ENCODE results near the gene NBPF1.
A peak's percentile ranks its signal among the peaks of the same experiment; 100 is the strongest.

- no peak for TF ChIP-seq SP1 (IDR thresholded peaks at IDR 0.05; ENCODE audit: low read depth)
- TF ChIP-seq MAX (IDR thresholded peaks at IDR 0.05), result no peak
- TF ChIP-seq CTCF (IDR thresholded peaks at IDR 0.05 in 2 of 3, conservative IDR thresholded peaks at IDR 0.05 in 1 of 3; ENCODE audit: borderline replicate concordance in 1 of 3, insufficient read depth in 1 of 3, low read depth in 2 of 3, low read length in 2 of 3), result 0 out of 6 replicates have a peak, but pooled peaks of 1 of the 3 experiments have one; percentile 0
- no peak for TF ChIP-seq EZH2phosphoT487 (IDR thresholded peaks at IDR 0.05; ENCODE audit: borderline replicate concordance)
- no peak for TF ChIP-seq SIN3A (IDR thresholded peaks at IDR 0.05; ENCODE audit: low read depth)
- TF ChIP-seq CEBPB (IDR thresholded peaks at IDR 0.05; ENCODE audit: low read depth), result no peak
- no peak for TF ChIP-seq POLR2A (IDR thresholded peaks at IDR 0.05; ENCODE audit: borderline replicate concordance, extremely low read depth, insufficient read depth, insufficient read length)
- no peak for TF ChIP-seq POLR2AphosphoS5 (IDR thresholded peaks at IDR 0.05; ENCODE audit: low read depth, low read length)
- TF ChIP-seq REST (IDR thresholded peaks at IDR 0.05; ENCODE audit: low read depth), result no peak
- TF ChIP-seq JUND (IDR thresholded peaks at IDR 0.05), result no peak
- TF ChIP-seq EGR1 (IDR thresholded peaks at IDR 0.05; ENCODE audit: low read depth), result no peak
- no peak for TF ChIP-seq ZNF274 (IDR thresholded peaks at IDR 0.05; ENCODE audit: low read depth, low read length)
Observed at GRCh38 chr1:16628361-16629111, 15.2 kb upstream of the NBPF1 start.
